Fibroblast of pulmonary artery (primary cell): ENCODE data around the gene NINL.

Experiments
- DNase-seq: peaks from one replicate; pipeline ENCODE4 v3.0.0-alpha.2; 2010; ENCODE audit warnings: low read depth
- H3K4me3 ChIP-seq: replicated peaks from 2 replicates; pipeline ENCODE4 v1.5.1; 2011; ENCODE audit warnings: low read depth, mild to moderate bottlenecking, control low read depth, low read length, moderate library complexity
- CTCF ChIP-seq: IDR thresholded peaks from 2 replicates; pipeline ENCODE4 v1.5.1; 2011; ENCODE audit warnings: mild to moderate bottlenecking, control low read depth, low read length, inconsistent platforms; ENCODE audit errors: missing control alignments

Gene NINL

GRCh38 chr20:25471020-25471419 is 114.3 kb downstream of the NINL start:
- H3K4me3 ChIP-seq = no peak overlapping the region
- no peak for TF ChIP-seq CTCF
- DNase-seq = no peak

DNA sequence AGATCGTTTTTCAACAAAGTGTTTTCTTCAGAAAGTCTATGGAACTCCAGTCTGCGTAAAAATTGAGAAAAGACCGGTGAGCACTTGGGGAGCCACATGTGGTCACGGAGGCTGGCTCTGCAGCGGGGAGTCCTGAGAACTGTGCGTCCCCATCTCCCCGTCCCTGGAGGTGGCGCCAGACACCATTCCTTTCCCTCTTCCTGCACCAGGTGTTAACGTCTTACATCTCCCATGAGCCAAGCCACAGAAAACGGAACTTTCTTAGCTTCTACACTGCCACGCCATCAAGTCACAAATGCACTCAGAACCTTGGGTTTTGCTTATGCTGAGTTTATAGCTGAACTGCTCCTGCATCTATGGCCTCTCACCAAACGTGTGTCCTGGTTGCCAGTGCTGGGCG is 115.3 kb downstream of the NINL start:
- TF ChIP-seq CTCF = peak; percentile 41
- DNase-seq = peak; percentile 38
- no peak overlapping the region for H3K4me3 ChIP-seq

DNA sequence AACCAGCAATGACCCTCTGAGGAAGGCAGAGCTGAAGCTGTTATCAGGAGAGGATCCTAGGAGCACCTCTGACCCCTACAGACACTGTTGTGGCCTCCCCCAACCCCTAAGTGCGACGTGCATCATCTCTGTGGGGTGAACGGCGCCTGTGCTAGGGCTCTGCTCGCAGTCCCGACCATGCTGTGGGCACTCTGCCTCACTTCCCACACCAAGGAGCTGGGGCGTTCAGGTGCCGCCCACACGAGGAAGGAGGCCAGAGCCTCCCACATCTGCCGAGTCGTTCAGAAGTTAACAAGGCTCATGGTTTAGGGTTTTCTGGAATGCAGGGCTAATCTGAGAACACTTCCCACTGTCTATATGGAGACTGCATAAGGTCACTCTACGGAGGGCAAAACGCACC is 115.8 kb downstream of the NINL start:
- TF ChIP-seq CTCF = no peak
- H3K4me3 ChIP-seq = no peak overlapping the region
- no peak for DNase-seq

DNA sequence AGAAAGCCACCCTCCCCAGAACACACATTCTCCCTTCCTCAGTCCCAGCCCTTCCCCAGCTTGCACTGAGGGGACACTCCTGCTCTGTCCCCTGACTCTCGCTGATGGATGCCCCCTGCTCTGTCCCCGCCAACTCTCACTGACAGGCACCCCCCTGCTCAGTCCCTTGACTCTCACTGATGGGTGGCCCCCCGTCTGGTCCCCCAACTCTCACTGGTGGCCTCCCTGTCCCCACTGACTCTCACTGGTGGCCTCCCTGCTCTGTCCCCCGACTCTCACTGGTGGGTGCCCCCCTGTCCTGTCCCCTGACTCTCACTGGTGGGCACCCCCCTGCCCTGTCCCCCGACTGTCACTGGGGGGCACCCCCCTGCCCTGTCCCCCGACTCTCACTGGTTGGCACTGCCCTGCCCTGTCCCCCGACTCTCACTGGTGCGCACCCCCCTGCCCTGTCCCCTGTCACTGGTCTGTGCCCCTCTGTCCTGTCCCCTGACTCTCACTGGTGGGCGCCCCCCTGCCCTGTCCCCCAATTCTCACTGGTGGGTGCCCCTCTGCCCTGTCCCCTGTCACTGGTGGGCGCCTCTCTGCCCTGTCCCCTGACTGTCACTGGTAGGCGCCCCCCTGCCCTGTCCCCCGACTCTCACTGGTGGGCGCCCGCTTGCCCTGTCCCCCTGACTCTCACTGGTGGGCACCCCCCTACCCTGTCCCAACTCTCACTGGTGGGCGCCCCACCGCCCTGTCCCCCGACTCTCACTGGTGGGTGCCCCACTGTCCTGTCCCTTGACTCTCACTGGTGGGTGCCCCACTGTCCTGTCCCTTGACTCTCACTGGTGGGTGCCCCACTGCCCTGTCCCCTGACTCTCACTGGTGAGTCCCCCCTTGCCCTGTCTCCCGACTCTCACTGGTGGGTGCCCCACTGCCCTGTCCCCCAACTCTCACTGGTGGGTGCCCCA is 116.9 kb downstream of the NINL start:
- TF ChIP-seq CTCF = no peak
- no peak overlapping the region for H3K4me3 ChIP-seq
- no peak for DNase-seq

- H3K4me3 ChIP-seq = no peak overlapping the region
- no peak for DNase-seq
- no peak for TF ChIP-seq CTCF
These were observed 117.9 kb downstream of the NINL start for GRCh38 chr20:25467441-25467840.

DNA sequence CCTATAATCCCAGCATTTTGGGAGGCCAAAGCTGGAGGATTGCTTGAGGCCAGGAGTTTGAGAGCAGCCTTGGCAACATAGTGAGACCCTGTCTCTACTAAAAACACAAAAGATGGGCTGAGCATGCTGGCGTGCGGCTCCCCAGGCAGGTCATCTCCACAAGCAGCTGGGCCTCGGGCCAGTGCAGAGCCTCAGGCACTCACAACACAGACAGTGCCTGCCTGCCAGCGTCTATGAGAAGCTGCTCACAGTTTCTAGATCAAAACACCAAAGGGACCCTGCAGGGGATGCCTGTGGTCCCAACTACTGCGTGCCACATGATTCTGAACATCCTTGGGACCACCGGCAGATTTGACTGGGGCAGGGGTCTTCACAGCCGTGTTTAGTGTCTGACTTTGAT is 118.5 kb downstream of the NINL start:
- no peak for DNase-seq
- TF ChIP-seq CTCF = no peak
- H3K4me3 ChIP-seq = no peak overlapping the region
